Stimulated activated CD8-positive, alpha-beta memory T cell treated with anti-CD3 and anti-CD28 coated beads, Interleukin-7, amount 100 ng/mL, for 24 hours (primary cell): Measurements from ENCODE around the gene NAPEPLD.
"Not testable (repeated sequence)": the region's sequence is repeated elsewhere in the genome, so short reads cannot be mapped to it uniquely, and the experiment has no call there.

Experiments
- DNase-seq: peaks from one replicate; pipeline ENCODE4 v3.0.0-alpha.2; 2020; ENCODE audit warnings: low read depth

The NAPEPLD gene

DNA sequence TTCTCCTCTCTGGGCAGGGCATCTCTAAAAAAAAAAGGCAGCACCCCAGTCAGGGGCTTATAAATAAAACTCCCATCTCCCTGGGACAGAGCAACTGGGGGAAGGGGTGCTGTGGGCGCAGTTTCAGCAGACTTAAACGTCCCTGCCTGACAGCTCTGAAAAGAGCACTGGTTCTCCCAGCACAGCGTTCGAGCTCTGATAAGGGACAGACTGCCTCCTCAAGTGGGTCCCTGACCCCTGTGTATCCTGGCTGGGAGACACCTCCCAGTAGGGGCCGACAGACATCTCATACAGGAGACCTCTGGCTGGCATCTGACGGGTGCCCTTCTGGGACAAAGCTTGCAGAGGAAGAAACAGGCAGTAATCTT, 42.2 kb downstream of the NAPEPLD start:
- DNase-seq: not testable (repeated sequence)

GRCh38 chr7:103106005-103106702, 42.7 kb downstream of the NAPEPLD start:
- DNase-seq: no peak

DNA sequence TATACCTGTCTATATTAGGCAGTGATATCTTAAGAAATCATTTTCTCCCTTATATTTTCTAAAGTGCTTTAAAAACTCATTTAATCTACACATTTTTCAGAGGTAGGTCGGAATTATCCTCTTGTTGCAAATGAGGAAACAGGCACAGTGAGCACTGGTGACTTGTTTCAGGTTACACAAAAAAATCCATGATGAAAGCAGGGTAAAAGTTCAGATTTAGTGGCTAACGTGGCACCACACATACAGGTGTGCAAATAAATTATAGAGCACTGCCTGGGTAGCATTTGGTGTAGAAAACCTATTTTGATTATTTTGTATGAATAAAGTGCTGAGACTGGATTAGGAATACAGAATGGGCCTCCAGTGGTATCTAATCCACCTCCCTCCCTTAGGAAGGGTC, 47.4 kb downstream of the NAPEPLD start:
- DNase-seq: no peak

DNA sequence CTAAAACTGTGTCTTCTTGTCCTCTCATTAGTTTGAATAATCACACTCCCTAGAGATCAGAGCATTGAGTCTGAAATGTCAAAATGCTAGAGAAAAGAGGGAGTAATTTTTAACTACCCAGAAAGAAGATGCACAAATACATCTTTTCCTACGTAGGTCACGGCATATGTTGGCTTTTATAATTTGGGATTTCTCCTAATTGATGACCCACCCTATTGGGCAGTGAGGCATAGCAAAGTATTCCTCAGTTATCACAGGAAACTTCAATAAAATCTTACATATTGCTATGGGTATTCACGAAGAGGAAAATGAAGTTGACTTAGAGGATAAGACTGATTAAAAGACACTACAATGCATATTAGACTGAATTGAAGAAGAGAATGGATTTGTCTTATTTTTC, 48.6 kb downstream of the NAPEPLD start:
- DNase-seq: no peak

DNA sequence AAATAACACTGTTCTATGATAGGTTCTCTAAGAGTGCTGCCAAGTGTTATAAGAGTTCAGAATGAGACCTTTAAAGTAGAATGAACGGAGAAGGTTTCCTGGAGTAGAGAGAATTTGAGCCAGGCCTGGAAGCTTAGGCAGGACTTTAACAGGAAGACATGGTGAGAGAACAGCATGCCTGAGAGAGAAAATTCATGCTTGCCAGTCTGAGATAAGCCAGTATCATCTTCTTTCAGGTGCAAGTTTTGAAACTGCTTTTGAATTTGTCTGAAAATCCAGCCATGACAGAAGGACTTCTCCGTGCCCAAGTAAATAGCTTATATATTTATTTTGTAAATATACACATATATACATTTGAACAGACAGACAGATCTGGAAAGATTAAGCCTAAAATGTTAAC, 51.9 kb downstream of the NAPEPLD start:
- DNase-seq: no peak

DNA sequence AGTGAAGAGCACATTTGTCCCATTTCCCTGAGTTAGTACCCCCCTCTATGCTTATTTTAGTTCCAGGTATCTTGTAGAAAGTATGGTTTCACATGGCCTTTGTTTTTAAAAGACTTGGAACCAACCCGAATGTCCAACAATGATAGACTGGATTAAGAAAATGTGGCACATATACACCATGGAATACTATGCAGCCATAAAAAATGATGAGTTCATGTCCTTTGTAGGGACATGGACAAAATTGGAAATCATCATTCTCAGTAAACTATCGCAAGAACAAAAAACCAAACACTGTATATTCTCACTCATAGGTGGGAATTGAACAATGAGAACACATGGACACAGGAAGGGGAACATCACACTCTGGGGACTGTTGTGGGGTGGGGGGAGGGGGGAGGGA, 53.3 kb downstream of the NAPEPLD start:
- not testable (repeated sequence) for DNase-seq

GRCh38 chr7:103094102-103094501, 54.8 kb downstream of the NAPEPLD start:
- no peak for DNase-seq

DNA sequence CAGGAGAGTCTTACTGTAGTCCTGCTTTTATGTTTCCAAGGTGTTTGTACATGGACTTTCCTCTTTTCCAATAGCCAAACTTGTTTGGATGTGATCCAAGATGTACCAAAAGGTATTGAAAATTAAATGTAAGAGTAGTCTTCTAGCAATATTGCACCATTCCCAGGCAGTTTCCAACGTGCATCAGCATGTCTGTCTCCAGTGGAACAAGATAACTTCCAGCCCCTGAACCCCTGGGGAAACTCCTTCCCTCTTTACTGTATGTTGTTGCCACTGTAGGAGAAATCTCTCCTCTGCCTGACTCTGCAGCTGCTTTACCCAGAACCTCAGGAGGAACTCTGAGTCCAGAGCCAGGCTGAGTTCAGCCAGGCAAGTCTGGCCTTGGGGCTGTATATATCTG, 55.5 kb downstream of the NAPEPLD start:
- DNase-seq: no peak

- not testable (repeated sequence) for DNase-seq
Measured at GRCh38 chr7:103092321-103092720, 56.6 kb downstream of the NAPEPLD start.

- no peak for DNase-seq
Measured at GRCh38 chr7:103083210-103083609, 65.7 kb downstream of the NAPEPLD start.

DNA sequence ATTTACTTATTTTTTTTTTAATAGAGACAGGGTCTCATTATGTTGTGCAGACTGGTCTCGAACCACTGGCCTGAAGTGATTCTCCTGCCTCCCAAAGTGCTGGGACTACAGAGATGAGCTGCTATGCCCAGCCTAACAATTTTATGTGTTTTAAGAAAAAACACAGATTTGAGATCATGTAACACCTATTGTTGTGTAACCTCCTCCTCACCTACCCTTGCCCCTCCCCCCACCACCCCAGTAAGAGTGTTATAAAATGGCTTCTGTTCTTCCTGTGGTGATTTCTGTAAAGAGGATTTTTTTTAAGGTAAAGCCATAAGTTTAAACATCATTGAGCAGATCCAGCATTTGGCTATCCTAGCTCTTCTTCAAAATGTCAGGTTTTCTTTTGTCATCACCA, 66.4 kb downstream of the NAPEPLD start:
- no peak for DNase-seq

DNA sequence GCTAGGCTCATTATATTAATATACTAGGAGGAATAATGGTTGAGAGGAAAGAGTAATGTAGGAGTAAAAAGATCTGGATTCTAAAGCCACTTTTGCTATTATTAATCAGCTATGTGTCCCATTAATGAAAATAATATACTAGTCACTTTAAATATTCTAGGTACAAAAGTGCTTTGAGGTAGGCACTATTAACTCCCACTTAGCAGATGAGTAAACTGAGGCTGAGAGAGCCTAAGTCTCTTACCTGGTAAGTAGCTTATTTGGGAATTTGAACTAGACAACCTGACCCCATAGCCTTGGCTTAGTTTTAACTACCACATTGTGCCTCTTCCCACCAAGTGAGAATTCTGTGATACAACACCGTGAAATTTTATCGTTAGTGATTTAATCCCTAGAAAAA, 68.0 kb downstream of the NAPEPLD start:
- DNase-seq: no peak

GRCh38 chr7:103079836-103080235, 69.1 kb downstream of the NAPEPLD start:
- DNase-seq: no peak

- DNase-seq: not testable (repeated sequence)
Measured at GRCh38 chr7:103078226-103078625, 70.7 kb downstream of the NAPEPLD start.

- DNase-seq: no peak
Measured at GRCh38 chr7:103077318-103077717, 71.6 kb downstream of the NAPEPLD start.

- no peak for DNase-seq
Measured at GRCh38 chr7:103076764-103077163, 72.1 kb downstream of the NAPEPLD start.

- peak; percentile 61 for DNase-seq
Measured at GRCh38 chr7:103075337-103075918, 73.5 kb downstream of the NAPEPLD start.

DNA sequence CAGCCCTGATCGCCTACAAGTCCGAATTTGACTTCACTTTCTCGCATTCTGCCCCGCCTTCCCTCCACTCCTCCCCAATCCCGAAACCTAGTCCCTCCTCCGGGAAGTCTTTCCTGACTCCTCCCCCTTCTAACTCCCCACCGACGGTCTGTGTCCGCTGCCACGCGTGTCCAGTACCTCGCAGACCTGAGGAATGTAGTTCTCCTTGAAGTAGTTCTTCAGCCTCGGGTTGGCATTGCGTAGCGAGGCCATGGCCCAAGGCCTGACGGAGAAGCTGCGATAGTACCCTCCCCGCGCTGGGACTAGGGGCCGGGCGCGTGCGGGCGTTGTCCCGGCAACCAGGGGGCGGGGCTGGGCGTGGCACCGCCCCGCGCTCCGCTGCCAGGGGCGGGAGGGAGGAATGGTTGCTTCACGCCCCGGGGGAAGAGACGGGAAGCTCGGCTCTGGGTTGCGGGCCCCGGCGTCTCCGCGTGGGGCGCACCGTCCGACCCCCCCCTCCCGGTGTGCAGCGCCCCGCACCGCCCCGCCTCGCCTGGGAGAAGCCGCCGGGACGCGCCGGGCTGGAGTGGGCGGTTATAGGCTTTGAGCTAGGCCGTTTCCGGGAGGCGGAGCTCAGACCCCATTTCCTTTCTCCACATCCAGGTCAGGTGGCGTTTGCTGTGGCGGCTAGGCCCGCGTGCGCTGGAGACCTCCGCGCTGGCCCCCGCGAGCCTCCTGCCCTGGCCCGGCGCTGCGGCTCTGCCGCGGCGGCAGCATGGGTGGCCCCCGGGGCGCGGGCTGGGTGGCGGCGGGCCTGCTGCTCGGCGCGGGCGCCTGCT, 74.2 kb downstream of the NAPEPLD start, which contains the start of the genes ARMC10 and FBXL13:
Gene ARMC10, plus strand, starts transcription at position 622 of the 818 bp plus-strand sequence. Its CDS starts 133 bp downstream, at position 755.
Gene FBXL13, minus strand, starts transcription at position 278 of the 818 bp plus-strand sequence.
- DNase-seq: peak; percentile 76

DNA sequence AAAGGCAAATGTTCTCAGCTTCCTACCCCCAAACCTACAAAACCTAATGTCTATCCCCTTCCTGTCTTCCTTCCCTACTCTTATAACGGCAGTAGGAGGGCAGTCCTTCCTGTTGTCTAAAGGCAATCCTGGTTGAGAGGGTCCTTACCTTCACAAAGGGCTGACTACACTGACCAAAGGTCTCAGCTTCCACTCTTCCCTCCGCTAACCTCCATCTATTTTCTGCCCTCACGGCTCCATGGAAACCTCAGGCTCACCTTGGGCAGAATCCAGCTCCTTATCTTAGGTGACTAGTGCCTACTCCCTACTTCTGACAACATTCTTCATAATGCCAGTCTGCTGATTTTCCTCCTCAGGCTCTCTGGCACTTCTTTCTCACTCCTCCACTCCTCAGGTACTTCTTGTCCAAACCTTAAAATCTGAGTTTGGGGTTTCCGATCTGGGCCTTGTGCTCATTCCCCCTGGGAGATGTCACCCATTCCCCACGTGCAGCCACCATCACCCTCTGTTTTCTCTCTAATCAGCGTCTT, 74.8 kb downstream of the NAPEPLD start:
- no peak for DNase-seq

DNA sequence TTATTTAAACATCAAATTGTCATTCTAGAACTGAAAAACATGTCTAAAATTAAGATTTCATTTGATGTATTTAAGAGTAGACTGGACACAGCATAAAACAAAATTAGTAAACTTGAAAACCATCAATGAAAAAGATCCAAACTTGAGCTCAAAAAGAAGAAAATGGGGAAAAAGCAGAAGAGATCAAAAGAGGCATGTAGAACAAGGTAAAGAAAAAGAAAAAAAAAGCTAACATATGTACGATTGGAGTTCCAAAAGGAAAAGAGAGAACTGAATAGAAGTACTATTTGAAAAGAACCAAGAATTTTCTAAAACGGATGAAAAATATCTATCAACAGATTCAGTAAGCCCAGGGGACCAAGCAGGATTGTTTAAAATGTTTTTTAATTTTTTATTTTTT, 77.9 kb downstream of the NAPEPLD start:
- DNase-seq: no peak

GRCh38 chr7:103068414-103069403, 80.2 kb downstream of the NAPEPLD start:
- DNase-seq: no peak
